HEK293 (cell line): ENCODE results near the gene AGFG1.

Source experiments
- CTCF ChIA-PET: fragments of 350-600 bp; formaldehyde crosslinking; extraction: SDS; loops from one replicate; lab custom pipeline; 2021; ENCODE audit warnings: antibody characterized with exemption; lab: Yijun Ruan, JAX
- POLR2A ChIA-PET: fragments of 300-600 bp; formaldehyde crosslinking; extraction: SDS; loops from one replicate; lab custom pipeline; 2020; ENCODE audit warnings: antibody characterized with exemption, inconsistent platforms; lab: Yijun Ruan, JAX
- H3K27ac ChIP-seq: fragments of 200-500 bp; sonication (Bioruptor generic); 2 replicates; pipeline ENCODE4 v1.5.1; 2014; ENCODE audit warnings: low read depth, low read length, control low read depth, inconsistent platforms; ENCODE audit errors: extremely low read depth
- H3K36me3 ChIP-seq, 2 experiments: fragments of 200-500 bp in 1 of 2; sonication (Bioruptor generic) in 1 of 2; 1 replicate in 1 of 2; 2 replicates in 1 of 2; pipeline ENCODE4 v1.5.1; 2014 to 2017; ENCODE audit warnings: inconsistent platforms in 2 of 2, low read length in 2 of 2; ENCODE audit not compliant: control insufficient read depth in 2 of 2, insufficient read depth in 1 of 2
- H3K4me1 ChIP-seq: fragments of 200-500 bp; sonication (Bioruptor generic); 2 replicates; pipeline ENCODE4 v1.5.1; 2014; ENCODE audit warnings: mild to moderate bottlenecking, low read length, inconsistent platforms; ENCODE audit not compliant: control insufficient read depth, insufficient read depth
- H3K4me3 ChIP-seq: 2 replicates; pipeline ENCODE4 v1.5.1; 2011; ENCODE audit warnings: low read depth, mild to moderate bottlenecking, control low read depth, low read length, moderate library complexity
- H3K9me3 ChIP-seq: fragments of 200-500 bp; sonication (Bioruptor generic); 2 replicates; pipeline ENCODE4 v1.5.1; 2014; ENCODE audit warnings: low read depth, low read length, inconsistent platforms; ENCODE audit not compliant: control insufficient read depth, insufficient read depth
- ATF2 ChIP-seq: fragments of 450-650 bp; formaldehyde crosslinking; IDR thresholded peaks from 2 replicates; pipeline ENCODE4 v1.5.1; 2016; ENCODE audit warnings: missing biosample characterization, missing genetic modification characterization, low read depth
- GLIS2 ChIP-seq: fragments of 450-650 bp; formaldehyde crosslinking; IDR thresholded peaks from 2 replicates; pipeline ENCODE4 v1.5.1; 2016; ENCODE audit warnings: missing biosample characterization, missing genetic modification characterization
- MZF1 ChIP-seq: fragments of 450-650 bp; formaldehyde crosslinking; IDR thresholded peaks from 2 replicates; pipeline ENCODE4 v1.5.1; 2017; ENCODE audit warnings: missing biosample characterization, missing genetic modification characterization, borderline replicate concordance
- PRDM6 ChIP-seq: fragments of 450-650 bp; formaldehyde crosslinking; IDR thresholded peaks from 2 replicates; pipeline ENCODE4 v1.5.1; 2017; ENCODE audit warnings: missing biosample characterization, missing genetic modification characterization
- YY1 ChIP-seq: fragments of 450-650 bp; formaldehyde crosslinking; IDR thresholded peaks from 2 replicates; pipeline ENCODE4 v1.5.1; 2018; ENCODE audit warnings: missing biosample characterization, missing genetic modification characterization
- ZBTB11 ChIP-seq: fragments of 450-650 bp; formaldehyde crosslinking; conservative IDR thresholded peaks from 2 replicates; pipeline ENCODE4 v1.5.1; 2016; ENCODE audit warnings: low read depth, missing biosample characterization, missing genetic modification characterization
- ZBTB44 ChIP-seq: fragments of 450-650 bp; IDR thresholded peaks from 2 replicates; pipeline ENCODE4 v1.5.1; 2018; ENCODE audit warnings: missing biosample characterization, mild to moderate bottlenecking, missing genetic modification characterization
- ZEB2 ChIP-seq: fragments of 450-650 bp; formaldehyde crosslinking; IDR thresholded peaks from 2 replicates; pipeline ENCODE4 v1.5.1; 2016; ENCODE audit warnings: missing biosample characterization, missing genetic modification characterization
- ZNF10 ChIP-seq: fragments of 450-650 bp; formaldehyde crosslinking; IDR thresholded peaks from 2 replicates; pipeline ENCODE4 v1.5.1; 2017; ENCODE audit warnings: missing biosample characterization, missing genetic modification characterization
- ZNF169 ChIP-seq: fragments of 450-650 bp; formaldehyde crosslinking; IDR thresholded peaks from 2 replicates; pipeline ENCODE4 v1.5.1; 2016; ENCODE audit warnings: missing biosample characterization, missing genetic modification characterization
- ZNF23 ChIP-seq: fragments of 450-650 bp; formaldehyde crosslinking; IDR thresholded peaks from 2 replicates; pipeline ENCODE4 v1.5.1; 2016; ENCODE audit warnings: missing biosample characterization, missing genetic modification characterization, borderline replicate concordance
- ZNF239 ChIP-seq: fragments of 450-650 bp; formaldehyde crosslinking; IDR thresholded peaks from 2 replicates; pipeline ENCODE4 v1.5.1; 2016; ENCODE audit warnings: missing biosample characterization, missing genetic modification characterization
- ZNF248 ChIP-seq: fragments of 450-650 bp; formaldehyde crosslinking; IDR thresholded peaks from 2 replicates; pipeline ENCODE4 v1.5.1; 2017; ENCODE audit warnings: missing biosample characterization, missing genetic modification characterization
- ZNF335 ChIP-seq: fragments of 450-650 bp; formaldehyde crosslinking; conservative IDR thresholded peaks from 2 replicates; pipeline ENCODE4 v1.5.1; 2016; ENCODE audit warnings: missing biosample characterization, missing genetic modification characterization
- ZNF366 ChIP-seq: fragments of 450-650 bp; formaldehyde crosslinking; conservative IDR thresholded peaks from 2 replicates; pipeline ENCODE4 v1.5.1; 2016; ENCODE audit warnings: missing biosample characterization, missing genetic modification characterization
- ZNF548 ChIP-seq: fragments of 450-650 bp; formaldehyde crosslinking; IDR thresholded peaks from 2 replicates; pipeline ENCODE4 v1.5.1; 2016; ENCODE audit warnings: missing biosample characterization, missing genetic modification characterization
- ZNF610 ChIP-seq: fragments of 450-650 bp; formaldehyde crosslinking; IDR thresholded peaks from 2 replicates; pipeline ENCODE4 v1.5.1; 2016; ENCODE audit warnings: missing biosample characterization, missing genetic modification characterization, borderline replicate concordance
- ZNF626 ChIP-seq: fragments of 450-650 bp; sonication (Bioruptor Pico); formaldehyde crosslinking; IDR thresholded peaks from 2 replicates; pipeline ENCODE4 v1.5.1; 2018; ENCODE audit warnings: missing biosample characterization, missing genetic modification characterization, inconsistent platforms
- ZNF660 ChIP-seq: fragments of 450-650 bp; IDR thresholded peaks from 2 replicates; pipeline ENCODE4 v1.5.1; 2018; ENCODE audit warnings: missing biosample characterization, mild to moderate bottlenecking, missing genetic modification characterization
- ZNF664 ChIP-seq: fragments of 450-650 bp; formaldehyde crosslinking; IDR thresholded peaks from 2 replicates; pipeline ENCODE4 v1.5.1; 2016; ENCODE audit warnings: missing biosample characterization, missing genetic modification characterization
- ZNF76 ChIP-seq: fragments of 450-650 bp; formaldehyde crosslinking; IDR thresholded peaks from 2 replicates; pipeline ENCODE4; 2016; ENCODE audit warnings: low read depth, missing biosample characterization, missing genetic modification characterization, borderline replicate concordance
- ZNF768 ChIP-seq: fragments of 450-650 bp; formaldehyde crosslinking; IDR thresholded peaks from 2 replicates; pipeline ENCODE4 v1.5.1; 2018; ENCODE audit warnings: missing biosample characterization, mild to moderate bottlenecking, missing genetic modification characterization
- ZNF776 ChIP-seq: fragments of 450-650 bp; formaldehyde crosslinking; IDR thresholded peaks from 2 replicates; pipeline ENCODE4 v1.5.0; 2017; ENCODE audit warnings: missing biosample characterization, missing genetic modification characterization, borderline replicate concordance
- ZNF777 ChIP-seq: fragments of 450-650 bp; formaldehyde crosslinking; IDR thresholded peaks from 2 replicates; pipeline ENCODE4 v1.5.1; 2017; ENCODE audit warnings: missing biosample characterization, missing genetic modification characterization, borderline replicate concordance
- ZNF830 ChIP-seq: fragments of 450-650 bp; IDR thresholded peaks from 2 replicates; pipeline ENCODE4 v1.5.0; 2018; ENCODE audit warnings: missing biosample characterization, missing genetic modification characterization, low read depth, mild to moderate bottlenecking, moderate library complexity

AGFG1 gene

GRCh38 chr2:227597036-227597435 lies 125.1 kb downstream of the AGFG1 start:
- Histone ChIP-seq H3K27ac (no peak overlapping the region), H3K4me1 (no peaks in the 10 kb centered on the region), H3K9me3 (no peaks in the 10 kb centered on the region), H3K36me3 (no peaks in the 10 kb centered on the region), H3K4me3 (no peak overlapping the region)
- ChIA-PET CTCF (interaction anchor here (0.7 to 1.0 kb wide), 3 partner anchors 8 to 61 kb away, joined by 3 to 5 read pairs (median 5); no protein-coding TSS in a partner anchor), POLR2A (no interaction called here)
- TF ChIP-seq PRDM6 (tag by site-specific recombination) = no peak
- TF ChIP-seq ZNF610 (tag by site-specific recombination) = no peak
- no peak for TF ChIP-seq ZNF830
- TF ChIP-seq ATF2 = no peak
- TF ChIP-seq ZBTB11 (tag by site-specific recombination) = no peak
- no peak for TF ChIP-seq ZEB2 (tag by site-specific recombination)
- no peak for TF ChIP-seq ZNF768 (tag by site-specific recombination)
- no peak for TF ChIP-seq ZNF335 (tag by site-specific recombination)
- no peak for TF ChIP-seq ZBTB44 (tag by site-specific recombination)
- no peak for TF ChIP-seq YY1 (tag by site-specific recombination)
- no peak for TF ChIP-seq ZNF23
- no peak for TF ChIP-seq ZNF548 (tag by site-specific recombination)
- no peak for TF ChIP-seq ZNF10
- no peak for TF ChIP-seq ZNF660 (tag by site-specific recombination)
- TF ChIP-seq ZNF248 (tag by site-specific recombination) = no peak
- no peak for TF ChIP-seq ZNF777
- no peak for TF ChIP-seq ZNF776 (tag by site-specific recombination)

GRCh38 chr2:227597998-227598397 lies 126.0 kb downstream of the AGFG1 start:
- ChIA-PET CTCF (no interaction called here), POLR2A (no interaction called here)
- no peak overlapping the region for H3K4me3 ChIP-seq
- no peak overlapping the region for H3K27ac ChIP-seq
- no peaks in the 10 kb centered on the region for H3K9me3 ChIP-seq
- no peaks in the 10 kb centered on the region for H3K36me3 ChIP-seq
- no peaks in the 10 kb centered on the region for H3K4me1 ChIP-seq
- TF ChIP-seq ZNF239 (tag by site-specific recombination) = no peak
- TF ChIP-seq ZNF169 (tag by site-specific recombination) = no peak
- TF ChIP-seq ZNF76 (tag by site-specific recombination) = no peak
- no peak for TF ChIP-seq ZNF664
- TF ChIP-seq MZF1 (tag by site-specific recombination) = no peak
- TF ChIP-seq ZNF626 (tag by site-specific recombination) = no peak
- TF ChIP-seq YY1 (tag by site-specific recombination) = no peak
- TF ChIP-seq GLIS2 = no peak
- TF ChIP-seq ZNF366 (tag by site-specific recombination) = no peak
